Activated CD8-positive, alpha-beta memory T cell treated with anti-CD3 and anti-CD28 coated beads, Interleukin-2, amount 50 U/mL, for 1 hour (primary cell): ENCODE results near the gene ASB15.

Experiments used
- DNase-seq: peaks from one replicate; pipeline ENCODE4 v3.0.0-alpha.2; 2020; ENCODE audit errors: extremely low read depth

The ASB15 gene

GRCh38 chr7:123663200-123663599 lies 61.6 kb downstream of the ASB15 start:
- no peak for DNase-seq

- DNase-seq = no peak
These were observed 63.5 kb downstream of the ASB15 start for GRCh38 chr7:123665157-123665556.

GRCh38 chr7:123665896-123666295 lies 64.3 kb downstream of the ASB15 start:
- no peak for DNase-seq

- DNase-seq = no peak
These were observed 64.9 kb downstream of the ASB15 start for GRCh38 chr7:123666492-123666891.

GRCh38 chr7:123669485-123669884 lies 67.9 kb downstream of the ASB15 start:
- no peak for DNase-seq

- no peak for DNase-seq
These were observed 71.6 kb downstream of the ASB15 start for GRCh38 chr7:123673137-123673732.

GRCh38 chr7:123673752-123674398 lies 72.3 kb downstream of the ASB15 start:
- no peak for DNase-seq

GRCh38 chr7:123674399-123675180 lies 73.0 kb downstream of the ASB15 start:
- DNase-seq = no peak

- no peak for DNase-seq
These were observed 73.5 kb downstream of the ASB15 start for GRCh38 chr7:123675181-123675473.

GRCh38 chr7:123677061-123677715 lies 75.6 kb downstream of the ASB15 start:
- DNase-seq = no peak

GRCh38 chr7:123679614-123680013 lies 78.0 kb downstream of the ASB15 start:
- DNase-seq = no peak

- no peak for DNase-seq
These were observed 79.0 kb downstream of the ASB15 start for GRCh38 chr7:123680580-123680979.

GRCh38 chr7:123681561-123681960 lies 79.9 kb downstream of the ASB15 start:
- DNase-seq = no peak

GRCh38 chr7:123682690-123683089 lies 81.1 kb downstream of the ASB15 start:
- no peak for DNase-seq

GRCh38 chr7:123687161-123687560 lies 85.5 kb downstream of the ASB15 start:
- no peak for DNase-seq

GRCh38 chr7:123687727-123688126 lies 86.1 kb downstream of the ASB15 start:
- DNase-seq = no peak
